GM18873 (cell line): ENCODE data around the gene MBD2.
"Not testable (repeated sequence)": the region's sequence is repeated elsewhere in the genome, so short reads cannot be mapped to it uniquely, and the experiment has no call there.

Experiments
- ATAC-seq: cut with Tn5 transposase; IDR thresholded peaks from one replicate; pipeline ENCODE4 v1.9.1; 2021; ENCODE audit warnings: mild to moderate bottlenecking, moderate library complexity, moderate number of reproducible peaks; ENCODE audit not compliant: unreplicated experiment, low FRiP score

MBD2 gene

DNA sequence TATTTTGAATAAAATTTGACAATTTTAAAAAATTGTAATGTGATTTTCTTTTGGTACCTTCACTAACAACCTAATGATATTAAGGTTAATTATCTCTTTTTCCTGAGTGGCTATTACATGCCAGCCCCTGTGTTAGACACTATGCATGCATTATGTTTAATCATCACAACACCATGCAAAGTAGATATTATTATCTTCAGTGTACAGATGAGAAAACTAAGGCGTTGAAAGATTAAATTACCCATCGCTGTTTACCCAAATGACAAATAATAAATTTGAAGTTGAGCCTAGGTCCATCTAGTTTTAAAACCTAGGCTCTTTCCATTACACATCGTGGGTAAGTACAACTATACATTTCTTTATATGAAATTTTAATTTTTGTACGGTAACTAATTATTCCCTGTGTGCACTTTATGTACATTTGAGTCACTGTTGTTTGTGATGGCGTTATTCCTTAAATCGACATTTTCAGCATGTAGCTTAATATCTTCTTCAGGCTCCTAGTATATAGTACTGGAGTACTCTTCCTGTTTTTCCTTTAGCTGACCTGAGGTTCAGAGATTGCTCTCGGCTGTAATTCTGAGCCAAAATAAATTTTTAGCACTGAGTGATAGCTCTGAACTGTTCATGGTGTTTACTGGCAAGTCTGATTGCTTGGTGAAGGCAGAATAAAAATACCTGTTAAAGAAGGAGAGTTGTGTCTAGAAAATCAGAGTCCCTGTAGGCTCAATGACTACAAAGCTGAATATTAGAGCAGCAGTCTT lies 13.9 kb upstream of the MBD2 start:
- ATAC-seq: no peak

- ATAC-seq: no peak
Observed at GRCh38 chr18:54235871-54236270, 11.4 kb upstream of the MBD2 start.

- no peak for ATAC-seq
Observed at GRCh38 chr18:54233747-54234146, 9.3 kb upstream of the MBD2 start.

DNA sequence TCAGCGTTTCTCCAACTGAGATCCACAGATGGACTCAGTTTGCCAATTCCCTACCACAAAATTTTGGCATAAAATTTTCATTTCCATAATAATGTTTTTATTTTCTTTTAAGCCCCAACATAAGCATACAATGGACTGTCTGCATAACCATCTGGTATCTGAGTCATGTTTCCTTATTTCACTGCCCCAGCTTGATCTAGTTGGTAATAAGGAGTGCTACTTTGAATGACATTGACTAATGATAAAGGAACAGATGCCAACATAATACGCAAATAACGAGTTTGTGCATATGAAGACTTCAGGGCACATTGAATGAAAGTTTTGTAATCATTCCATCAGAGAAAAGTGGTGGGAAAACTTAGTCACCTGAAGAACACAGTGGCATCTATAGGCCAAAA lies 8.8 kb upstream of the MBD2 start:
- no peak for ATAC-seq

DNA sequence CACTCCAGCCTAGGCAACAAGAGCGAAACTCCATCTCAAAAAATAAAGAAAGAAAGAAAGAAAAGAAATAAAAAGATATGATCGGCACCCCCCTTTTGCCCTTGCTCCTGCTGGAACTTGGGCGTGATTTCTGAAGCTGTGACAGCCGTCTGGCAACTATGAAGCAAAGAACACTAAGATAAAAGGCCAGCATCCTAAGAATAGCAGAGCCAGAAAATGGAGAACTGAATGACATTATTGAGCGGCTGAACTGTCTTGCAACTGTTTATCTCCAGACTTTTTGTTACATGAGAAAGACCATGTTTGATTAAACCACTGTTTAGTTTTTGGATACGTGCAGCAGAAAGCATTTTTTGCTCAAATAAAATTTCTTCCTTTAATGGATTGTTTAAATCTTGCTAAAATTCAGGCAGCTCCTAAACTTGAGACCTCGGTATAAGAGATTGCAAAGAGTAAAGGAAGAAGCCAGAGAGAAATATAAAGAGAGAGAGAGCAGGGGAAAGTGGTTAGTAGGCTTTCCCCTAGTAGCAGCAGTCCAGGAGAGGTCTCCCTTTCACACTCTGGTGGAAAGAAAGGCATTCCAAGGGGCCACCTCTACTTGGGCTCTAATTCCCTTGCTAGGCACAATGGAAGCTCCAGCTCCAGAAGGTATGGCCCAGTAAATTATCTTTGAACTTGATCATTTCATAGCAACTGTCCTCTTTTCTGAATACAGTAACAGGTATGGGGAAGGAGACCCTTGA lies 8.2 kb upstream of the MBD2 start:
- no peak for ATAC-seq

DNA sequence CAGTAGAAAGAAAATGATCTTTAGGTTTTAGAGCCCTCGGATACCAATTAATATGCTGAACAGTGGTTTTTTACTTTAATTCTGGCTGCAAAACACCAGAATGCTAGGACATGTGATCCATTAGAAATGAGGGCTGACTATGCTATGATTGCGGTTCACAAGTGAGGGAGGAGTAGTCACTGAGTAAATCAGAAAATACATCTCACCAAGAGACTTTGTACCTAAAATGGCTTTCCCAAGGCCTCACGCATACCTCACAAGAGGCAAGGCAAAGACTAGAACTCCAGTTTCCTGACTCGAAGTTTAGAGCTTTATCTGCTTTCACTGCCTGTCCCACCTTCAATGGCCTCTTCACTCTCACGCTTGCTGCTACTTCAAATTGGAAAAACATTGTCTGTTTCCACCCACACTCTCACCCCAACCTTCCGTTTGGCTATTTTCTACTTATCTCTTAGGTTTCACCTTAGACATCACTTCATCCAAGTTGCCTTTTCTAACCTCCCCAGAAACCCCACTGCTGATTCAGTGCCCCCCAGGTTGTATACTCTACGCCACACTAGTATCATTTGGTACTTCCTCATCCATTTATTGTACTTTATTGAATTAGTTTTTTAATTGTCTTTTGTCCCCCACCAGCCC lies 5.1 kb upstream of the MBD2 start:
- no peak for ATAC-seq

GRCh38 chr18:54228364-54228763 lies 3.9 kb upstream of the MBD2 start:
- ATAC-seq: no peak

DNA sequence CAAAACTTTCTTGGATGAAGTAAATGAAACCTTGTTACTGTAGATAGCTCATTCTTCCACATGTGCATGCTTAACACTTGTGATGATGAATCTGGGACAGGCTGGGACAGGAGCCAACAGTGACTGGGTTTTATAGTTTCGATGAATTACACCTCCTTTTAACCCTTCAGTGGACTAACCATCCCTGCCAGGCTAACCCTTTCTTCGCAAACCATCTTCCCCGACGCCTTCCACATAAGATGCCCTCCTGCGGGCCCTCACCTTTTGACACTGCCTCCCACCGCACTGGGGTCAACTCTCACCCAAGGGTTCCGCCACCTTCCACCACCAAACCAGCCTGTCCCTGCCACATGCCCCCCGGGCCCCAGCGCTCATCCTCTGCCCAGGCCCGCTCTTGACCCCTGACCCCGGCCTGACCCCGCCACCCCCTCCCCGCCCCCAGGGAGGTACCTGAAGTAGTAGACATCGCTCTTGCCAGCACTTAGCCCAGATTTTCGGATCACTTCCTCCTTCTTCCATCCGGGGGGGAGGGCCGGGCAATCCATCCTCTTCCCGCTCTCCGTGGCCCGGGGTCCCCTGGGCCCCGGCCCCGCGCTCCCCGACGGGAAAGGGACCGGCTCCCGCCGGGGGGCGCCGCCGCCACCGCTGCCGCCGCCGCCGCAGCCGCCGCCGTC lies 764 bp downstream of the MBD2 start:
- ATAC-seq: peak; percentile 7

DNA sequence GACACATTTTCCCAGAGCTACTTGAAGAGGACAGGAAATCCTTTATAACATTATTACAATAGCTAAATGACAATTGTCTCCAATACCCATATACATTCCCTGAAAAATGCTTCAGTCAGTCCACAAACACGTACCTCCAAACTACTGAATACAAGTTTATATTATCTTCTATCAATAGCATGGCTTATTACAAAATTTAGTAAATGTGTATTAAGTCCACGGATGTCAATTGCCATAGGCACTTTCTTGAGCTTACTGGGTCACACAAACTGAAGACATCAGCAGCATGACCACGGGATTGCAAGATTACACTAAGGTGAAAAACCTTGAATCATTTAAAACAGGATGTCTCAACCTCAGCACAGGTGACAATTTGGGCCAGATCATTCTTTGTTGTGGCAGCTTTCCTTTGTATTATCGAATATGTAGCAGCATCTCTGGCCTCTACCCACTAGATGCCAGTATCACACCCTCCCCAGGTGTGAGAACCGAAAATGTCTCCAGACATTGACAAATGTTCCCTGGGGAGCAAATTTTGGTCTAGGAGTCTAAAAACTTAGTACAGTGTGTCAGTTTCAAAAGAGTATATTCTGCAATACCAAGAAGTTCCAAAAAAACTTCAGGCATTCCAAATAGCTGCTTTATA lies 1.4 kb downstream of the MBD2 start:
- peak; percentile 42 for ATAC-seq

DNA sequence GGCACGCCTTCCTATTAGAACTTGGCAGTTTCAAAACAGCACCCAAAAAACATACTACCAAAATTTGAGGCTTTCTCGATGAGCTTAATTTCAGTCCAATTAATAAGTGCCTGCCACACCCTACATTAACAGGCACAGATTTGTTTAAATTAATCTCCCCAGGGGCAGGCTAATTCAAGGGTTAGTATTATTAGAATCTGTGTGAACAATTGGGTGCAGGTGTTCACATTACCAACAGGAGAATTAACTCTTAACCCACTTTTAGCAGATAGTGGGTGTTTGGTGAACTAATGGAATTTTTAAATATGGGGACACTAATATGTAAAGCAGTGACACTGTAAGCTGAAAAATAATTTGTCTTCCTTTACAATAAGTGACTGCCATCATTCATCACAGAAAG lies 4.1 kb downstream of the MBD2 start:
- ATAC-seq: no peak

- not testable (repeated sequence) for ATAC-seq
Observed at GRCh38 chr18:54218803-54219202, 5.7 kb downstream of the MBD2 start.

- no peak for ATAC-seq
Observed at GRCh38 chr18:54218299-54218698, 6.2 kb downstream of the MBD2 start.

GRCh38 chr18:54217624-54218023 lies 6.8 kb downstream of the MBD2 start:
- no peak for ATAC-seq

DNA sequence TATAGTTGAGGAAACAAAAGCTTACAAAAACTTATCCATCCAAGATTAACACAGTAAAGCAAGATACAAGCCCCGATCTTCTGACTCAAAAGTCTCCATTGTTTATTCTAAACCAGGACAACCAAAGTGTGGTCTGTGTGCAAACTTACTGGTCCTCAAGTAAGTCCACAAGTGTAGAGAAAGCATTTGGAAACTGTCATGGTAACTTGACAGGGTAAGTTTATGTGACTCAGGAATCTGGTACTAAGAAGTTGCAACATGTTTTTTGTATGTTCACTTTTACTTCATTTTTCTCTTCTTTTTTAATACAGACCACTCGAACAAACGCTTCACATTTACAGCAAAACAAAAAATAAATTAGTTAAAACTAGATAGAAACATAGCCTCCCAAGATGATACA lies 9.4 kb downstream of the MBD2 start:
- no peak for ATAC-seq

DNA sequence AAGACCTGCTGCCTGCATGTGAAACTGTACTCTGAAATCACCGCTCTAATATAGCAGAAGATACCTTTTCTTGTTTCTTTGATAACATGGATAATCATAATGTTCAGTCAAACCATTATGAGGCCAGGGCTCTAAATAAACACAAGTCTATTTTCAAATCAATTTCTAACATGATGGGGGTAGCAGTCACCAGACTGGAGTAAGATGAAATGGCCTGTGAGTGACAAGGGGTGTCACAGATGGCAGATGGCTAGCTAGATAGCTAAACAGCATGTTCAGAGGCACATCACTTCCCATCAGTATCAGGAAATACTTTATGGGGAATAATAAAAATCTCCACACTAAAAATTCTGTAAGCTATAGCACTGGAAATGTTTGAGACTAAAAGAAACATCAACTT lies 14.0 kb downstream of the MBD2 start:
- ATAC-seq: peak; percentile 53

DNA sequence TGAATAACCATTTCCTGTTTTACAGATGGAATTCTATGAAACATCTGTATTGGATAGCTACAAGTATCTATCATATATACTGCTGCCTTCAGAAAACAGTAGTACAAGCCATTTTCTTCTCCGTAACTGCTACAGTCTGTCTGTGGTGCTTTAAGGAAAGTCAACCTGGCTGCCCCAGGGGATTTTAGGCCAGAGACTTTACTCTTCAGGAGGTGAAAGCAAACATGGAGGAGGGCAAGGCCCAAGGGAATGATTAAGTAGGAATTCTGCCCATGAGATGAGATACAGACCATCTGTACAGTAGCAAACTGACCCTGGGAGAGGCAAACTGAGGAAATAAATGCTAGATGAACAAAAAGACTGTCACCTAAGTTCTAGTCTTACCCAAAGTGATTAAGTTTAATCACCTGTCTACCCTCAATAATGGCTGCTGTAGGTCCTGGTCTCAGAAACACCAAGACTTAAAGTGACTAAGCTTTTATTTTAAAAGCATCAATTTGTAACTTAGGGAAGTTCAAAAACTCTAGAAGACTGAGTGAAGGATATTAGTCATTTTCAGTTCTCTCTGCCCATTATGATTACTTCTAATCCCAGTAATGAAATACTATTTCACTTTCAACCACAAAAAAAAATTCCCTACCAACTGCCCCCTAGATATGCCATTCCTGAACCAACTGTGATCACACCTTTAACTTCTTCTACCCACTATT lies 14.8 kb downstream of the MBD2 start:
- ATAC-seq: peak; percentile 75

DNA sequence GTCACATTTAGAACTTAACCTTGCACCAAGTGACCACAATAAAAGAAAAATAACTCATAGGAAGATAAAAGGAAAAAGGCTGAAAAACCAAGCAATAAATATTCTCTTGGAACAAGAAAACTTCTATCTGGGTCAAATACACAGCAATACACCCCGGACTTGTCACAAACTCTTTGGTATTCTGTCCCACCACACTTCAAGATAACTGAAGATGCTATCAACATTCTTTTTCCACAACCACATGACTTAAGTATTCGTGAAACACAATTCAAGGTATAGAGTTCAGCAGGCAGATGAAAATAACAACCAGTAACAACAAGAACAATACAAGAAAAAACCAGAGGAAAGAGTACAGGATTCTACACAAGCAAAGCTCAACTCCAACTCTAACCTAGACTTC lies 18.0 kb downstream of the MBD2 start:
- ATAC-seq: no peak

DNA sequence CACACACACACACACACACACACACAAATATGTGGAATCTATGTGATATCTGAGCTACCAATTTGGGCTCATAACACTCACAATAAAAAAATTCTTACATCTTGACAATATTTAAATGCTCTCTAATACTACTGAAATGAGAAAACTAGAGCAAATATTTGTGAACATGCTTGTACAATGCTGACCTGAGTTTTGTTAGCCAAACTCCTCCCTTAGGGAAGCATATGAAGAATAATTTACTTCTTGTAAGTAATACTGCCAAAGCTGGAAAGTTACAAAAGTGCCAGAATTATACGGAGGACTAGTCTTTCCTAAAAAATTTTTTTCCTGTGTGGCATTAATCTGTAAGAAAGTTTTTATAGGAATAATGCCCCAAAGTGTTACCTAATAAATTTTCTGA lies 18.5 kb downstream of the MBD2 start:
- no peak for ATAC-seq

GRCh38 chr18:54205448-54205847 lies 19.0 kb downstream of the MBD2 start:
- not testable (repeated sequence) for ATAC-seq

DNA sequence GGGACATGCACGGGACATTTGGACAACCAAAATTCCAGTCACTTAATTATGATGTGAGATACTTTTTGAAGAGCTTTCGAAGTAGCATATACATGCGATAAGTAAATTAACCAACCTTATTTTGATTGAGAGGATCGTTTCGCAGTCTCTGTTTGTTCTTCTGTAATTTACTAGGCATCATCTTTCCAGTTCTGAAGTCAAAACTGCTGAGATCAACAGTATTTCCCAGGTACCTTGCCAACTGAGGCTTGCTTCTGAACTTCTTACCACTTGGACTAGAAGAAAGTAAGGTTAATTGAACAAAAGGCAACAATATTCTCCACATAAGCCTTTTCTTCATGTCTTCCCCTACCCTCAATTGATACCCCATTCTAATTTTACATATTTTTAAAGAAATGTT lies 19.6 kb downstream of the MBD2 start:
- no peak for ATAC-seq
